ENCODE results near the gene ACAP2.
"Not testable (repeated sequence)": the region's sequence is repeated elsewhere in the genome, so short reads cannot be mapped to it uniquely, and the experiment has no call there.

The ACAP2 gene

GRCh38 chr3:195384952-195385351 is 57.9 kb downstream of the ACAP2 start:
- no peak for DNase-seq

DNA sequence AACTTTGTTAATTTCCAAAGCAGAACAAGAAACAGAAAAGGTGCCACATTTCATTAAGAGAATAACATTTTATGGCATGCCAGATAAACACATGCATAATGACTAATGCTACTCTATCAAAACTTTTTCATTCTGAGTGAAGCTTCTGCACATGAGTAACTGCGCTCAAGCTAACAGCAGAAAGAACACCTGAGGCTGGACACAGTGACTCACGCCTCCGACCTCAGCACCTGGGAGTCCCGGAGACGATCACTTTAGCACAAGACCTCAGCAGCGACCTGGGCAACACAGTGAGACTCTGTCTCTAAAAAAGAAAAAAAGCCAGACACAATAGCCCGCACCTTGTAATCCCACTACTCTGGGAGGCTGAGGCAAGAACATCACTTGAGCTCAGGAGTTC is 70.6 kb downstream of the ACAP2 start:
- no peak for DNase-seq

GRCh38 chr3:195366200-195366925 is 76.5 kb downstream of the ACAP2 start:
- DNase-seq: no peak

GRCh38 chr3:195365371-195365770 is 77.4 kb downstream of the ACAP2 start:
- DNase-seq: no peak

DNA sequence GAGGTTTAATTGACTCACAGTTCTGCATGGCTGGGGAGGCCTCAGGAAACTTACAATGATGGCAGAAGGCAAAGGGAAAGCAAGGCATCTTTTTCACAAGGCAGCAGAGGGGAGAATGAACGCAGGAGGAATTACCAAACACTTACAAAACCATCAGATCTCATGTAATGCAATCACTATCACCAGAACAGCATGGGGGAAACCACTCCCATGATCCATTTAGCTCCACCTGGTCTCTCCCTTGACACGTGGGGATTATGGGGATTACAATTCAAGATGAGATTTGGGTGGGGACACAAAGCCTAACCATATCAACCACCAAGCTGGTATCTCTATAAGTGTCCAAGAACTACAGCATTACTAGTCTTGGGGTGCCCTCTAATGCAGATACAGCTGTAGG is 85.0 kb downstream of the ACAP2 start:
- not testable (repeated sequence) for DNase-seq

DNA sequence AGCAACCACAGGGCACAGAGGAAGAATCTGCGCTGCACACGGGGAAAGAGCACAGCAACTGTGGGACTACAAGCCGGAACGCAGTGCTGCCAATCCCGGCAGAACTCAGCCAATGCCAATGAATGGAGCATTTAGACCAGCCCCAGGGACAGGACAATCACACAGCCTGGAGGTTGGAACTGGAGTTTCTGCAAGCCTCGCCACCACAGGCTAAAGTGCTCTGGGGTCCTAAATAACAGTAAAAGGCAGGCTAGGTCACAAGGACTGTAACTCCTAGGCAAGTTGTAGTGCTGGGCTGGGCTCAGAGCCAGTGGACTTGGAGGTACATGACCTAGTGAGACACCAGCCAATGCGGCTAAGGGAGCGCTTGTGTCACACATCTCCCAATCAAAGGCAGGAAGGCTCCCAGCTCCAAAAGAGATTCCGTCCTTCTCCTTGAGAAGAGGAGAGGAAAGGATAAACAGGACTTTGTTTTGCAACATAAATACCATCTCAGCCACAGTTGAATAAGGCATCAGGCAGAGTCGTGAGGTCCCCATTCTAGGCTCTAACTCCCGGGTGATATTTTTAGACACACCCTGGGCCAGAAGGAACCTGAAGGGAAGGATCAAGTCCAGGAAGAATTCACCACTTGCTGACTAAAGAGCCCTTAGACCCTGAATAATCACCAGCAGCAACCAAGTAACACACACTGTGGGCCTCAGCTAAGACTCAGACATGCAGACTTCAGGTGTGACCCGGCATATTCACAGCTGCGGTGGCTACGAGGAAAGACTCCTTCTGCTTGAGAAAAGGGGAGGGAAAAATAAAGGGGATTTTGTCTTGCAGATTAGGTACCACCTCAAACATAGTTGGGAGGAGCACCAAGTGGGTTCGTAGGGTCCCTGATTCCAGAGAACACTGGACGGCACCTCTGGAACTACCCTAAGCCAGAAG is 86.4 kb downstream of the ACAP2 start:
- DNase-seq: no peak

GRCh38 chr3:195354009-195354408 is 88.8 kb downstream of the ACAP2 start:
- not testable (repeated sequence) for DNase-seq

- DNase-seq: peak; percentile 76
Observed at GRCh38 chr3:195352895-195353488, 89.8 kb downstream of the ACAP2 start.

GRCh38 chr3:195348426-195349115 is 94.2 kb downstream of the ACAP2 start:
- no peak for DNase-seq

GRCh38 chr3:195337747-195338146 is 105.1 kb downstream of the ACAP2 start:
- no peak for DNase-seq

- DNase-seq: no peak
Observed at GRCh38 chr3:195334967-195335366, 107.9 kb downstream of the ACAP2 start.

GRCh38 chr3:195319060-195319459 is 123.8 kb downstream of the ACAP2 start:
- DNase-seq: no peak

DNA sequence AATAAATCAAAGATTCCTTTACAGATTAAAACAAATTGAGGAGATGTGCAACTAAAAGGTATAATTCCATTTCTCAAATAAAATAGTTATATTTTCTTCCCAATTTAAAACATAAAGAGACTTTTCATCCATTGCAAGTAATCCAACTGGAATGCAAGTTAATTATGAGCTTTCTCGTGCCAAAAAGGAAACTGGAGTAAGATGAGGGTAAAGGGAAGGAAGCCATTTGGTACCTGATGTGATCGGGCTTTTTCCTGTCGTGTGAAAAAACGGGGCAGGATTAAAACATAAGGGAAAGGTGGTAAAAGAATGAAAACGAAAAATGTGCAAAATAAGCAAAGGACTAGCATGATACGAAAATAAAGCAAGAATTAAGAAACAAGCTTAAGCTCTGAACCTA is 130.1 kb downstream of the ACAP2 start:
- no peak for DNase-seq

GRCh38 chr3:195307711-195308110 is 135.1 kb downstream of the ACAP2 start:
- no peak for DNase-seq

DNA sequence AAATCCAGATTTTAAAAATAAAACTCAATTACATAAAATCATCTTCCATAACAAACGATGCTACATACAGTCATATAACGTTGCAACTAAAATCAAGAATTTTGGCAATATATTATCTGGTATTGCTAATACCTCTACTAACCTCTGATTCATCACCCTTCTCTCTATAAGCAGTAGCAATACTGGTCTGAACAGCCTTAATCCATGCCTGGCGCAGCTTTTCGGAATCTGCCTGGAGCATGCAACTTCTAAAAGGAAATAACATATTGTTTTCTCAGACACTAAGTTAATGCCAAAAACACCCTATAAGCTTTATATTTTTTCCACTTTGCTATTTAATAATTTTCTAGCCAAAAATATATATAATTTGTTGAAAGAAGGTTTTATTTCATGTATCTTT is 136.5 kb downstream of the ACAP2 start:
- DNase-seq: no peak

- no peak for DNase-seq
Observed at GRCh38 chr3:195302431-195302830, 140.4 kb downstream of the ACAP2 start.

DNA sequence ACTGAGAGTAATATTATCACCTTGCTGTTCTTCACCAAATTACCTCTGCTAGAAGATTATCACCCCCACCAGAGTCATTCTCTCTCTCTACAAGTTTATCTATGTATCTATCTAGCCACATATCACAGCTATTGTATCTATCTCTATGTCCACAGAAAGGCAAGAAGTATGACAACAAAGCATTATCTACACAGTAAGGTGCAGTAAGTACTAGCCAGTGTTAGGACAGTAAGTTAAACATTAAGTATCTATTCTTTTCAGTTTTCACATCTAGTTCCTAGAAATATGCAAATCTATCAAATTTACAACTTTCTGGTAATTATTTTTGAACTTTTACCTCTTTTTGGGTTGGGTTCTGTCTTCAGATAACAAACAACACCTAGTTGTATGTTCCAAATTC is 145.4 kb downstream of the ACAP2 start:
- no peak for DNase-seq

GRCh38 chr3:195296662-195297061 is 146.2 kb downstream of the ACAP2 start:
- DNase-seq: no peak

GRCh38 chr3:195291121-195291520 is 151.7 kb downstream of the ACAP2 start:
- no peak for DNase-seq

DNA sequence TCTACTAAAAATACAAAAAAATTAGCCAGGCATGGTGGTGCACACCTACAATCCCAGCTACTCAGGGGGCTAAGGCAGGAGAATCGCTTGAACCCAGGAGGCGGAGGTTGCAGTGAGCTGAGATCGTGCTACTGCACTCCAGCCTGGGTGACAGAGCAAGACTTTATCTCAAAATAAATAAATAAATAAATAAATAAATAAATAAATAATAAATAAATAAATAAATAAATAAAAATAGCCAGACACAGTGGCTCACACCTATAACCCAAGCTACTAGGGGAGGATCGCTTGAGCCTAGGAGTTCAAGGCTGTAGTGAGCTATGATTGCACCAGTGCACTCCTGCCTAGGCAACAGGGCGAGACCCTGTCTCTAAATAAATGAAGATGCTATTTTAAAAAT is 152.2 kb downstream of the ACAP2 start:
- DNase-seq: not testable (repeated sequence)

GRCh38 chr3:195286115-195286872 is 156.5 kb downstream of the ACAP2 start:
- DNase-seq: no peak

GRCh38 chr3:195285372-195285771 is 157.4 kb downstream of the ACAP2 start:
- DNase-seq: no peak

Measured in OCI-M1 (cell line).